CD4-positive, alpha-beta T cell (primary cell): Measurements from ENCODE around the gene HDDC3. TPM values are rescaled to one million over a fixed set of nuclear protein-coding genes. Genes with fewer than 3 reads are reported as not detected.

ENCODE experiments used
- ATAC-seq: fragments of 200-7000 bp; cut with Tn5 transposase; one replicate; pipeline ENCODE4 v1.10.0; 2022; ENCODE audit warnings: mild to moderate bottlenecking; ENCODE audit not compliant: poor library complexity
- CTCF ChIA-PET: fragments of 350-600 bp; sonication (Branson Sonifier 250); formaldehyde crosslinking; loops from one replicate; lab custom pipeline; 2021; ENCODE audit warnings: antibody characterized with exemption, inconsistent platforms; lab: Charles Lee
- POLR2A ChIA-PET: fragments of 350-600 bp; sonication (Branson Sonifier 250); formaldehyde crosslinking; loops from one replicate; lab custom pipeline; 2021; ENCODE audit warnings: antibody characterized with exemption, inconsistent platforms; lab: Charles Lee
- DNase-seq, 14 experiments: peaks; one replicate each; pipeline ENCODE4 v3.0.0-alpha.2; 2013 to 2020; ENCODE audit warnings: mixed read lengths in 2 of 14
- H3K27ac ChIP-seq, 2 donors: one replicate each; pipeline versions ENCODE4 v1.5.1 to v1.7.0; 2013; ENCODE audit warnings: low read length in 2 of 2, low read depth in 1 of 2, mild to moderate bottlenecking in 1 of 2
- H3K27me3 ChIP-seq, 2 experiments: 1 replicate in 1 of 2; 2 replicates in 1 of 2; pipeline versions ENCODE4 v1.6.1 to v1.7.0; 2013; ENCODE audit warnings: low read length in 2 of 2, control low read depth in 1 of 2, mild to moderate bottlenecking in 1 of 2, moderate library complexity in 1 of 2; ENCODE audit not compliant: insufficient read depth in 2 of 2, control insufficient read depth in 1 of 2
- H3K36me3 ChIP-seq: one replicate; pipeline ENCODE4 v1.6.1; 2013; ENCODE audit warnings: low read length, control low read depth; ENCODE audit not compliant: insufficient read depth
- H3K4me1 ChIP-seq: one replicate; pipeline ENCODE4 v1.6.1; 2013; ENCODE audit warnings: low read length, control low read depth; ENCODE audit not compliant: insufficient read depth
- H3K4me3 ChIP-seq: one replicate; pipeline ENCODE4 v1.5.1; 2013; ENCODE audit warnings: mild to moderate bottlenecking, low read length, moderate library complexity
- H3K9me3 ChIP-seq, 2 experiments: 1 replicate in 1 of 2; 2 replicates in 1 of 2; pipeline versions ENCODE4 v1.6.1 to v1.7.0; 2013; ENCODE audit warnings: low read length in 2 of 2, mild to moderate bottlenecking in 2 of 2, control low read depth in 1 of 2, moderate library complexity in 1 of 2; ENCODE audit not compliant: control insufficient read depth in 1 of 2, insufficient read depth in 1 of 2
- H3K27ac Mint-ChIP-seq: one replicate; pipeline ENCODE4 v1.8.0; 2020; ENCODE audit warnings: mixed read lengths
- H3K27me3 Mint-ChIP-seq: one replicate; pipeline ENCODE4 v1.8.0; 2021; ENCODE audit warnings: mixed read lengths
- H3K36me3 Mint-ChIP-seq: one replicate; pipeline ENCODE4 v1.8.0; 2021; ENCODE audit warnings: low read depth, mixed read lengths
- H3K4me1 Mint-ChIP-seq: one replicate; pipeline ENCODE4 v1.8.0; 2021; ENCODE audit warnings: low read depth, mixed read lengths
- H3K4me3 Mint-ChIP-seq: one replicate; pipeline ENCODE4 v1.8.0; 2020; ENCODE audit warnings: mild to moderate bottlenecking, mixed read lengths
- H3K9me3 Mint-ChIP-seq: one replicate; pipeline ENCODE4 v1.8.0; 2020; ENCODE audit warnings: mixed read lengths
- CTCF ChIP-seq: fragments of 200-600 bp; IDR thresholded peaks from one replicate; pipeline ENCODE4 v1.8.0; 2022; ENCODE audit warnings: antibody characterized with exemption, mild to moderate bottlenecking
- intact Hi-C, 2 experiments: fragments of 100-400 bp; cut with DNase I in 1 of 2; cut with micrococcal nuclease in 1 of 2; formaldehyde crosslinking; loops; one replicate each; pipeline versions ENCODE4 v1.15.1 to v1.9.0; 2023 to 2025; cut with DNase I, micrococcal nuclease
- total RNA-seq, 174 experiments: library from RNA in 2 of 174; stranded (reverse) in 2 of 174; gene quantifications; one replicate each; pipeline ENCODE4 v1.2.3 and lab custom pipeline; 2021 to 2026

The HDDC3 gene
- total RNA-seq, 2 experiments from 2014 or later, result 9.9 to 10.8 TPM

GRCh38 chr15:90942354-90943120, 10.2 kb upstream of the HDDC3 start:
- intact Hi-C loops, result no loop called here
- H3K4me3 ChIP-seq, result no peak overlapping the region
- H3K36me3 ChIP-seq, result peaks cover 81% of the 10 kb centered on the region
- ChIA-PET CTCF (interaction anchor here (3.6 kb wide), 1 partner anchor 10 kb away, joined by 13 read pairs; the partner anchor contains the start of gene HDDC3), POLR2A (interaction anchor here (0.9 kb wide), 1 partner anchor 10 kb away, joined by 4 read pairs; the partner anchor contains the start of gene HDDC3)
- no peaks in the 10 kb centered on the region for H3K27me3 ChIP-seq
- H3K9me3 ChIP-seq, result no peaks in the 10 kb centered on the region
- DNase-seq, result no peak
- ATAC-seq, result no peak
- no peaks in the 10 kb centered on the region for H3K4me1 ChIP-seq
- H3K36me3 Mint-ChIP-seq, result peaks cover 84% of the 10 kb centered on the region
- H3K9me3 Mint-ChIP-seq, result no peaks in the 10 kb centered on the region
- H3K27ac Mint-ChIP-seq, result no peak overlapping the region
- no peaks in the 10 kb centered on the region for H3K27me3 Mint-ChIP-seq
- TF ChIP-seq CTCF, result no peak
- H3K27ac ChIP-seq, result no peak overlapping the region
- H3K4me1 Mint-ChIP-seq, result no peaks in the 10 kb centered on the region
- H3K4me3 Mint-ChIP-seq, result no peak overlapping the region

DNA sequence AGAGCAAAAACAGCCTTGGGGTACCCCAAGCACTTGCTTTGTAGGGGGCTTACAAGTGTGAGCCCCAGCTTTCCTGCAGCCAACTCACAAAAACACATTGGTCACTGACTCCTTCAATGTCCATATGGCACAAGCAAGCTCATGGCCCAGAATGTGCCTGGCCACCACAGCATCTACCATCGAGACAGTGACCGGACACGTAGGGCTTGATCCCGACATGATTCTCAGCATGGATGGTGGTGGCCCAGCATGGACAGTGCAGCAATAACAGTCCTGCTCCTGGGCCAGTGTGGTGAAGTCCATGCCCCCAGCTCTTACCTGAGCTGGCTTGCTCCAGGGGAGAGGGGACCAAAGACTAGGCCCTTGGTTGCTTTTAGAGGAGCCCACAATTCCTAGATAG, 8.7 kb upstream of the HDDC3 start:
- no peaks in the 10 kb centered on the region for H3K9me3 Mint-ChIP-seq
- Histone ChIP-seq H3K27me3 (no peaks in the 10 kb centered on the region), H3K27ac (no peak overlapping the region), H3K9me3 (no peaks in the 10 kb centered on the region), H3K4me3 (no peak overlapping the region), H3K36me3 (peaks cover 79% of the 10 kb centered on the region), H3K4me1 (peaks cover 11% of the 10 kb centered on the region)
- H3K36me3 Mint-ChIP-seq, result peaks cover 78% of the 10 kb centered on the region
- no peaks in the 10 kb centered on the region for H3K27me3 Mint-ChIP-seq
- no peak overlapping the region for H3K27ac Mint-ChIP-seq
- ATAC-seq (no peak), DNase-seq (no peak)
- peaks cover 10% of the 10 kb centered on the region for H3K4me1 Mint-ChIP-seq
- H3K4me3 Mint-ChIP-seq, result no peak overlapping the region
- no peak for TF ChIP-seq CTCF
- ChIA-PET CTCF (interaction anchor here (3.6 kb wide), 1 partner anchor 9 kb away, joined by 13 read pairs; the partner anchor contains the start of gene HDDC3), POLR2A (interaction anchor here (0.9 kb wide), 1 partner anchor 18 kb away, joined by 3 read pairs; no protein-coding TSS in a partner anchor)
- intact Hi-C loops, result no loop called here

DNA sequence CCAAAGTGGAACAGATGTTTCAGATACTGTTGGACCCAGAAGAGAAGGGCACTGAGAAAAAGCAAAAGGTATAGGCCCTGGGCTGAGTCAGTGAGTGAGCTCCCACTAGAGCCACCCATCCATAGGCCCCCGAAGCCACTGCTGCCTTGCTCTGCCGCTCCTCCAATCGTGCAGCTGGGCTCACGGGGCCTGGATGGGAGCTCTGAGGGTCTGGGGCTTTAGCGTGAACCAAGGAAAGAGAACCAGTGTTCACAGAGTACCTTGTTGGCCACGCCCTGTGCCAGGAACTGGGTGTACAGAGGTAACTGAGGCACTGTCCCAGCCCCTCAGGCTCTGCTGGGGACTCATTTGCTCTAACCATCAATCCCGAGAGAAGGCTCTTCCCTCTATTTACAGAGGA, 7.4 kb upstream of the HDDC3 start:
- H3K36me3 Mint-ChIP-seq, result peaks cover 71% of the 10 kb centered on the region
- H3K27me3 Mint-ChIP-seq, result no peaks in the 10 kb centered on the region
- no peak for DNase-seq
- Histone ChIP-seq H3K4me1 (peaks cover 22% of the 10 kb centered on the region), H3K36me3 (peaks cover 69% of the 10 kb centered on the region), H3K4me3 (no peak overlapping the region), H3K27me3 (no peaks in the 10 kb centered on the region), H3K9me3 (no peaks in the 10 kb centered on the region), H3K27ac (no peak overlapping the region)
- POLR2A ChIA-PET, result interaction anchor here (0.9 kb wide), 1 partner anchor 15 kb away, joined by 3 read pairs; the partner anchor contains the start of gene RCCD1
- no peak for TF ChIP-seq CTCF
- no peak overlapping the region for H3K27ac Mint-ChIP-seq
- CTCF ChIA-PET, result interaction anchor here (1.1 kb wide), 1 partner anchor 14 kb away, joined by 3 read pairs; no protein-coding TSS in a partner anchor
- no peaks in the 10 kb centered on the region for H3K9me3 Mint-ChIP-seq
- intact Hi-C loops, result loop anchor here (5.0 to 10.0 kb wide), 3 partner anchors 55 to 1045 kb away; partner anchors contain the start of genes AP3S2 (in 2 of the 2) and PRC1 (in 1 of the 2)
- no peak for ATAC-seq
- H3K4me1 Mint-ChIP-seq, result peaks cover 13% of the 10 kb centered on the region
- H3K4me3 Mint-ChIP-seq, result peak overlapping the region; percentile 25
